ENCODE results near the gene FAM13A.

- TF ChIP-seq CTCF (IDR thresholded peaks at IDR 0.05) (no peak), POLR2A (IDR thresholded peaks at IDR 0.05) (no peak), POLR2AphosphoS5 (IDR thresholded peaks at IDR 0.05; ENCODE audit: insufficient read depth in 1 of 2, low read depth in 1 of 2) (no peak)
Observed at GRCh38 chr4:88971536-88971935, 85.4 kb downstream of the FAM13A start.

Measured in vagina (tissue), 2 donors.